ENCODE measurements around the gene MCOLN2.
"Not testable (repeated sequence)": the region's sequence is repeated elsewhere in the genome, so short reads cannot be mapped to it uniquely, and the experiment has no call there.

MCOLN2 gene

DNA sequence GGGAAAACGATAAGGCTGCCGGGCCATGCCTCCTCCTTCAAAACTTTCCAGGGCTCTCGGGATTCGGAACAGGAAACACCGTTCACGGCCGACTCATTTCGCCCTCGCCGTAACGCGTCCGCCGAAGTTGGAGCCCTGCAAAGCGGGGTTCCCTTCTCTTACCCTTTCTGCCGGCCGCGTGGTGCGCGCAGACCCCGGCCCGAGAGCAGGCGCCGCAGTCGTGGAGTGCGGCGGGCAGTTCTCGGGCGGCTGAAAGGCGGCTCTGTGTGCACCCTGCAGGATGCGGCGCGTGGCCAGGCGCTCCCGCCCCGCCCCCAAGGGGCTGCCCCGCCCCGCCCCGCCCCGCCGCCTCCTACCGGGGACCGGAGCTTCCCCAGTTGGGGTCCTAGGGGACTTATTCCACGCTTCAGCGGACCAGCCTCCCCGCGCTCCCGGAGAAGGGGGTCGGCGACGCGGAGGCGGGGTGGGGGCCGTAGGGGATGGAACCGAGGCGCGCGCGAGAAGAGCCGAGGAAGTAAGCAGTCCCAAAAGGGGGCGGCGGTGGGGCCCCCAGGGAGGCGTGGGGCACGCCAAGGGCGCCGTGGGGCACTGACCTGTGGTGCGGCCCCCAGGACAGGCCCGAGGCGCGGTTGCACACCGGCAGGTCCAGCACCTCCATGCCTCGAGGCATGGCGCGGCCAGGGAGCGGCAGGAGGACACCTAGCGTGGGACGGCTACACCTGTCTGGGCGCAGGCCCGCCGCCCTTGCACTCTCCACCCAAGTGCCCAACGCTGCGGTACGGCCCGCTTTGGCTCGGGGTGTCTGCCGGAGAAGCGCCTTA is at the start of gene MCOLN2:
MCOLN2 (minus strand) TSS at position 268 of the 821 bp plus-strand sequence; CDS start at position 27, 241 bp downstream.
- DNase-seq, result peak; percentile 39

- no peak for DNase-seq
These were observed 45.5 kb upstream of the MCOLN2 start for GRCh38 chr1:85042413-85042812.

GRCh38 chr1:85041793-85042192 is 44.9 kb upstream of the MCOLN2 start:
- DNase-seq, result no peak

- no peak for DNase-seq
These were observed 36.3 kb upstream of the MCOLN2 start for GRCh38 chr1:85033221-85033620.

GRCh38 chr1:85030536-85030935 is 33.6 kb upstream of the MCOLN2 start:
- DNase-seq, result no peak

DNA sequence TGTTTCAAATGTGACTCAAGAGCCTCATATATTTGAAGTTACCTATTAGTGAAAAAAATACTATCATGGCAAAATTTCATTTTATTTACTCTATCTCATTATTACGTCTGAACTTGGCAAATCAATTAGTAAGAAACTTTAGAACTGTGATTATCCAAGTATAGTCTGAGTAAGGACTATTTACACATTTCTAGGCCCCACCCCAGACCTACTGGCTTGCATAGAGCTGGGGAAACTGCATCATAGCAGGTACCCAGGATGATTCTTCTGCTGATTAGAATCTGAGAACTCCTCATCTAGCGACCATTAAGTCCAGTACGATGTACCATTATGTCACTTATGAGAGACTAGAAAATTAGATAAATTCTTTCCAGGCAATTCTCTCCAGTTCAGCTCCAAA is 31.2 kb upstream of the MCOLN2 start:
- no peak for DNase-seq

DNA sequence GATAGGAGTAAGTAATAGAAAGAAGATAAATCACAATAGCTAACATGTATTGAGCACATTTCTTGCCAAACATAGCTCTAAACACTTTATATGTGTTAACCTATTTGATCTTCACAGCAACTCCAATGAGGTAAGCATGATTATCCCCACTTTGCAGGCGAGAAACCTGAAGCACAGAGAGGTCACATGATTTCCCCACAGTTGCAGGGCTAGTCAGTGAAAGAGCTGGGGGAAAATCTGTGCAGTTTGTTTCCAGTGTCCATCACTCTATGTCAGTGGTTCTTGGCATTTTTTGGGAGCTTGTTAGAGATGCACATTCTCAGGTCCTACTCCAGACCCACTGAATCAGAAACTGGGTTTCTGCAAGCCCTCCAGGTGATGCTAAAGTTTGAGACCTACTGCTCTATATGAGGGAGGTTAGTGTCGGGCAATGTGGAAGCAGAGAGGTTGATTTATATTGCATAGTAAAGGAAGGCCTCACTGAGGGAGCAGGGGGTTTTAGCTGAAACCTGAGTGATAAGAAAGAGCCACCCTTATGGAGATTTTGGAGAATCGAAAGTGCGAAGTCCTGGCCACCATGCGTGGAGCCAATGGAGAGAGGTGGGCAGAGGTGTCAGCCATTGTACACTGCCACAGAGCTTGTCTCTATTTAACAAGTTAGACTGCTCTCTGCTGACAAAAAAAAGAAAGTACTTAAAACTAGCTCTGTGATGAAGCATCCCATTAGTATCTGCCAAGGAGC is 30.5 kb upstream of the MCOLN2 start:
- DNase-seq, result no peak

DNA sequence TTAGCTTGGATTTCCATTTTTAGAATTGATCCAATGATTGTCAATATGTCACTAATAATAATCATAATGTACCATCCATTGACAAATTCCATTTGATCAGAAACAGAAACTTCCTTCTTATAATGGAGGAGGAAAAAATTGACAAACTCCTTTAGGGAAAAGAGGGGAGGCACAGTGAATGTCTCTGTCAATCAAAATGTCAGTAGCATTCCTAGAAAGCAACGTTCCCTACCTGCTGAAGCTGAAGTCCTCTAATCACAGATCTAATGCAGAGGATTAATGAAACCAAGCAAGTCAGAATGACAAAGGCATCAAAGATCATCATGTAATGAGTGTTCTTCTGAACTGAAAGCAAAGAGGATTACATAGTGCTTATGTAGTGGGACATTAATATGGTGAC is 29.0 kb upstream of the MCOLN2 start:
- DNase-seq, result no peak

DNA sequence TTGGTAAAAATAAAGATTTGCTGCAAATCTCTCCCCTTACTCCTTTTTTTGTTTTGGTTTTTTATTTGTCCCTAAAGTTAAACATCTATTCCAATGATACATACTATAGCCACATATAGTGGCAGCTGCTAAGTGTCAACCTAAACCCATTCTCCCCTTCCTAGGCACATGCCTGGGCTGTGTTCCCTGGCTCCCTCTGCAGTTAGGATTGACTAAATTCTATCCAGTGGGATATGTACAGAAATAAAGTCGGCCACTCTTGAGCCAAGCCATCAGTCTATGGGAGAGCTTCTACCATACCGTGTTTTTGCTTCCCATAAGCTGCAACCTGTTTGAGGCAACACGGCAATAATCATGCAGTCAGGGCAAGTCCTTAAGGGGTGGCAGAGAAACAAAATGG is 27.8 kb upstream of the MCOLN2 start:
- DNase-seq, result no peak

- DNase-seq, result no peak
These were observed 25.8 kb upstream of the MCOLN2 start for GRCh38 chr1:85022700-85023099.

DNA sequence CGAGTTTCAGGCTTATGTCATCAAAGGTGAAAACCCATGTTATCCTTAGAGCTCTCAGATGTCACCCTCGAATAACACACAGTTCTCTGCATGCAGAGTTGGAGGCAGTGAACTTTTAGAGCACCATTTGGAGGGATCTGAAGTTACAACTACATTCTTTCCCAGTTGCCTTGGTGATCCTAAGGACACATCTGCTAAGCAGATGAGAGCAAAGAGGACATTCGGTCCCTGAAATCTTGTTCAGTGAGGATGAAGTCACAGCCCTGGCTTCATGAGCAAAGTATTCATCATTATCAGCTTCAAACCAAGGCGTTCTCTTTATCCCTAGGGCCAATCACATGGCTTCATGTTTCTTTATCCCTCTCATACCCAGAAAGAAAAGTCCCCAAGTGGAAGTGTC is 23.1 kb upstream of the MCOLN2 start:
- DNase-seq, result no peak

DNA sequence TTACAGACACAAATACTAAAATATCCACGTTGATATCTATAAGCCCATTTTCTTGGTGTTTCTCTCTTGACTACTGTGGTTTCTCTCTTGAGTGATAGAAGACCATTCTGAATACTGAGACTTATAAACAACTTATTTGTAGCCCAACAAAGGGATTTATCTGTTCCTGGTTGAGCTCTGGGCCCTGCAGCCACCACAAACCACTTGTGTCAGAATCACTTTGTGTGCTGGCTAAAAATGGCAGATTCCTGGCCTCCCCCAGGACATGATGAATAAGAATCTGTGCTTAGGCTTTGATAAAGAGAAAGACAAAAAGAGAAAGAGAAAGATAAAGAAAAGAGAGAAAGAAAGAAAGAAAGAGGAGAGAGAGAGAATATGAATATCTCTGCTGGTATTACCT is 18.9 kb upstream of the MCOLN2 start:
- DNase-seq, result no peak

DNA sequence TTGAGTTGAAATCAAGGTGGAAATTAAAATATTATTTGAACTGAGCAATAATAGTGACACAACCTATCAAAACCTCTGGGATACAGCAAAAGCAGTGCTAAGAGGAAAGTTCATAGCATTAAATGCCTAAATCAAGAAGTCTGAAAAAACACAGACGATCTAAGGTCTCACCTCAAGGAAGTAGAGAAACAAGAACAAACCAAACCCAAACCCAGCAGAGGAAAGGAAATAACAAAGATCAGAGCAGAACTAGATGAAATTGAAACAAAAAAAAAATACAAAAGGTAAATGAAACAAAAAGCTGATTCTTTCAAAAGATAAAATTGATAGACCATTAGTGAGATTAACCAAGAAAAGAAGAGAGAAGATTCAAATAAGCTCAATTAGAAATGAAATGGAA is 8.7 kb upstream of the MCOLN2 start:
- DNase-seq, result not testable (repeated sequence)

DNA sequence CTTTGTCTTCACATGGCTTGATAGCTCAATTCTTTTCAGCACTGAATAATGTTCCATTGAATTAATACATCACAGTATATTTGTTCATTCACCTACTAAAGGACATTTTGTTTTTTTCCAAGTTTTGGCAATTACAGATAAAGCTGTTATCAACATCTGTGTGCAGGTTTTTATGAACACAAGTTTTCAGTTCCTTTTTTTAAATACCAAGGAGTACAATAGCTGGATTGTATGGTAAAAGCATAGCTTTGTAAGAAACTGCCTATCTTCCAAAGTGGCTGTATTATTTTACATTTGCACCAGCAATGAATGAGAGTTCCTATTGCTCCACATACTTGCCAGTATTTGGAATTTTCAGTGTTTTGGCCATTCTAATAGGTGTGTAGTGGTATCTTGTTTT is 4.8 kb upstream of the MCOLN2 start:
- no peak for DNase-seq

GRCh38 chr1:84998642-84999280 is 1.8 kb upstream of the MCOLN2 start:
- DNase-seq, result no peak

DNA sequence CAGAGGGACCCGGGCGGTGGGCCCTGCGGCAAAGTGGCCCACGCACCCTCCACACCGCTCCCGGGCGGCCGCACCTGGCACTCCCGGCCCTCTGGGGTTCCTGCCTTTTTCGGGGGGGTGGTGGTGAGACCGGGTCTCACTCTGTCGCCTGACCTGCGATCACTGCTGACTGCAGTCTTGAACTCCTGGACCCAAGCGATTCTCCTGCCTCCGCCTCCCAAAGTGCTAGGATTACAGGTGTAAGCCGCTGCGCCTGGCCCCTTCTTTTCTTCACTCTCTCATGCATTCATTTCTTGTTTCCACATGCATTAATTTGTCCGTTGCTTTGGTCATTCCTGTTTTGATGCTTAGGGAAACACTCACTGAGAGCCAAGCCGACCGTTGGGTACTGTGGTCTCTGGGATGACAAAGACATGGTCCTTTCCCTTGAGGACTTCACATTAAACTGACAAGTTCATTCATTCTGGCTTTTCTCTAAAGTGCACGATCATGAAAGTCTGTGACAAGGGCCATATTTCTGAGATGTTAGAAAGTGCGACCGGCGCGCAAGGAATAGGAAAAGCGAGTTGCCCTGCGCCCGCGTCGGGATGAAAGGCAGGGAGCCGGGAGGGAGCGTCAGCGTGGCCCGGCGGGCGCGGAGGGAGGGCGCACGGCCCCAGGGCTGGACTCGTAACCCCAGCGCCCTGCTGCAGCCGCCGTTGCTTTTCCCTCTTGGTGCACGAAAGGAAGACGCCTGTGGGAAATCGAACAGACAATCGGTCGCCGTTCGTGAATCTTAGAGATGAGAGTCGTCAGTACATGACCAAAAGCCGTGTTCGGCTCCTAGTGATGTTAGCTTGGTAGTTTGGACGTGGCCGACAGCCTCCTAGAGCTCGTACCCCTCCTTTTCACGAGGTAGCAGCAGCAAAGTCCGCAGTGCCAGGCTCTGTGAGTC is 1.0 kb upstream of the MCOLN2 start:
- no peak for DNase-seq

GRCh38 chr1:84995484-84996334 is 1.2 kb downstream of the MCOLN2 start:
- no peak for DNase-seq

- no peak for DNase-seq
These were observed 5.6 kb downstream of the MCOLN2 start for GRCh38 chr1:84991097-84991920.

- no peak for DNase-seq
These were observed 8.3 kb downstream of the MCOLN2 start for GRCh38 chr1:84988588-84988987.

- not testable (repeated sequence) for DNase-seq
These were observed 10.4 kb downstream of the MCOLN2 start for GRCh38 chr1:84986561-84986960.

DNA sequence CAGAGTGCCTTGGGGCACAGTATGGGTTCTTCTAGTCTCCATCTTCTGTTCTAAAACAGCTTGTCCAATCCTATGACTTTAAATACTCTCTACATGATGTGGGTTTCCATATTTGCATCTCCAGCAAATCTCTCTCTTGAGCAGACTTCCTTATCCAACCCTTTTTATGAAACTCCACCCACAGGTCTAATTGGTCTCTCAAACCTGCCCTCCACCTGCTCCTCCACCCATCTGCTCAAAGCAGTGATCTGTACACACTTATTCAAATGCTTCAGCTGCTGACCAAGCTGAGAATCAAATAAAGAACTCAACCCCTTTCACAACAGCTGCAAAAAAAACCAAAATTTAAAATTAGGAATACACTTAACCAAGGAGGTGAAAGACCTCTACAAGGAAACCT is 11.5 kb downstream of the MCOLN2 start:
- DNase-seq, result no peak

Measured in COR-L47 (cell line).